ENCODE data around the gene PTTG1IP2. TPM values are rescaled to one million over a fixed set of nuclear protein-coding genes. Genes with fewer than 3 reads are reported as not detected.

PTTG1IP2 gene
- total and polyA plus RNA-seq, 10 of the 15 experiments (the other 5 are each of a cell fraction or from before 2014, with no cell fraction given): not detected

DNA sequence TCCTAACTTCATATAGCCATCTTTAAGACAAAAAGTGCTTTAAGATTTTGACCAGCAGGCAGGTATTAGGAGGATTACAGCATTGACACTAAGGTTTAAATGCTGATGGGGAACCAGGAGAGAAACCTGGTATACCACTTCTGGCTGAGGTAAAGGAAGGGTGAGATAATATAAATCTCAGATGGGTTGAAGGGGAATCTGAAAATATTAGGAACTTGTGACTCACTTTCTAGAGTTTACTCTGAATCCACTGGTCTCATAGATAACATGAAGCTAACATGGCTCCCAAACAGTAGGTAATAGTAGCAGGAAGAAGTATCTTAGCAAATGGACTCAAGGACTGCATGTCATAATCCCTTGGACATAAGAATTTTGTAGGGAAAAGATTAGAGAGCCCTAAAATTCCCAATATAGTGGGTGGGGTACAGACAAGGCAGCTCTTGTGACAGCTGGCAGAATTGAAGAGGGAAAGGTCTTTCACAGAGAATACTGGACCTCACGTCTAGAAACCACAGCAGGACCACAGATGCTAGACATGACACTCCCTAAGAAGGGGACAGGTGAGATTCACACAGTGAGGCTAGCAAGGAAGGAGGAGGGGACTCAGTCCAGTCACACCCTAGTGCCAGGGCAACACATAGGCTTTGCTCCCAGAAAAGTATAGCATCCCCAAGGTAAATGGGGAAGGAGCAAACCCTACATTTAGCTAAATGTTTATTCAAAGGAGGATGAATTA is 3.5 kb downstream of the PTTG1IP2 start:
- Histone ChIP-seq H3K36me3 (ENCODE audit: control insufficient read depth in 2 of 2, insufficient read depth in 2 of 2, low read length in 1 of 2) (no peaks in the 10 kb centered on the region), H3K4me2 (ENCODE audit: control insufficient read depth, insufficient read depth) (no peak overlapping the region), H4K20me1 (ENCODE audit: control insufficient read depth, insufficient read depth) (no peaks in the 10 kb centered on the region), H3K79me2 (ENCODE audit: control insufficient read depth, insufficient read depth, low read length) (no peaks in the 10 kb centered on the region), H2AFZ (ENCODE audit: control insufficient read depth, low read depth, low read length) (no peak overlapping the region), H3K4me3 (no peak overlapping the region), H3K9ac (ENCODE audit: control insufficient read depth, insufficient read depth, low read length) (no peak overlapping the region), H3K27ac (ENCODE audit: control insufficient read depth, insufficient read depth) (no peak overlapping the region), H3K27me3 (replicated peaks in 1 of 2; ENCODE audit: control insufficient read depth in 2 of 2, insufficient read depth in 2 of 2, low read length in 1 of 2) (no peaks in the 10 kb centered on the region), H3K9me3 (replicated peaks; ENCODE audit: control insufficient read depth, insufficient read depth, low read length) (no peaks in the 10 kb centered on the region), H3K4me1 (ENCODE audit: control insufficient read depth, insufficient read depth, low read length) (no peaks in the 10 kb centered on the region)
- ChIA-PET POLR2A (no interaction called here), SMC1A (ENCODE audit: uncharacterized antibody, unreplicated experiment) (no interaction called here), RAD21 (ENCODE audit: unreplicated experiment) (interaction anchor here (1.2 kb wide), 1 partner anchor 18 kb away, joined by 4 read pairs; no protein-coding TSS in a partner anchor), CTCF (interaction anchor here (1.2 to 2.2 kb wide), 2 partner anchors 17 to 26 kb away, joined by 3 to 12 read pairs; no protein-coding TSS in a partner anchor)
- intact Hi-C loops (cut with micrococcal nuclease; ENCODE audit: unreplicated experiment): no loop called here
- ATAC-seq (peak; percentile 27), FAIRE-seq (no peak), DNase-seq (ENCODE audit: low read depth, low spot score) (no peak)
- no TSS peak for BruUV-seq (replicated peaks)
- 0% methylated on average over 1 of the region's 1 CpG for WGBS (ENCODE audit: insufficient coverage, insufficient replicate concordance, low lambda C conversion rate, missing lambda C conversion rate)
- in situ Hi-C loops (cut with MboI): no loop called here
- no peak for TF ChIP-seq NR2C1 (IDR thresholded peaks at IDR 0.05)
- TF ChIP-seq SMAD1 (IDR thresholded peaks at IDR 0.05; ENCODE audit: low read depth, partially characterized antibody): no peak
- no peak for TF ChIP-seq ZNF622 (IDR thresholded peaks at IDR 0.05)
- TF ChIP-seq HDAC6 (IDR thresholded peaks at IDR 0.05; ENCODE audit: unreplicated experiment): no peak
- no peak for TF ChIP-seq SMAD5 (IDR thresholded peaks at IDR 0.05; ENCODE audit: low read depth)
- TF ChIP-seq HCFC1 (IDR thresholded peaks at IDR 0.05; ENCODE audit: low read length): no peak
- no peak for TF ChIP-seq ELK1 (IDR thresholded peaks at IDR 0.05; ENCODE audit: low read depth, low read length)
- TF ChIP-seq ZZZ3 (IDR thresholded peaks at IDR 0.05; ENCODE audit: control insufficient read depth, insufficient read length, low read depth): no peak
- TF ChIP-seq ATF7 (IDR thresholded peaks at IDR 0.05; ENCODE audit: low read depth): no peak
- TF ChIP-seq YY1 (IDR thresholded peaks at IDR 0.05; ENCODE audit: low read depth, low read length): no peak
- TF ChIP-seq MEF2B (IDR thresholded peaks at IDR 0.05; ENCODE audit: partially characterized antibody, poor library complexity, severe bottlenecking): no peak
- TF ChIP-seq WRNIP1 (IDR thresholded peaks at IDR 0.05; ENCODE audit: borderline replicate concordance, low read depth, low read length): no peak
- TF ChIP-seq CHD4 (IDR thresholded peaks at IDR 0.05): no peak
- no peak for TF ChIP-seq CBFB (IDR thresholded peaks at IDR 0.05; ENCODE audit: low read depth)
- TF ChIP-seq RCOR1 (conservative IDR thresholded peaks at IDR 0.05; ENCODE audit: low read depth, low read length): no peak
- TF ChIP-seq TBL1XR1 (IDR thresholded peaks at IDR 0.05; ENCODE audit: low read depth, low read length): no peak
